Right lobe of liver (tissue), 6 donors: ENCODE data around the gene MYH14. TPM values are rescaled to one million over a fixed set of nuclear protein-coding genes. Genes with fewer than 3 reads are reported as not detected.

ENCODE experiments used
- ATAC-seq, 4 donors: fragments of 200-7000 bp; cut with Tn5 transposase; one replicate each; pipeline ENCODE4 v1.9.1; 2020; ENCODE audit warnings: mild to moderate bottlenecking in 4 of 4, moderate library complexity in 4 of 4
- DNase-seq, 3 donors: peaks; one replicate each; pipeline ENCODE4 v3.0.0-alpha.2; 2020
- H3K27ac ChIP-seq, 3 donors: fragments of 200-600 bp; one replicate each; pipeline ENCODE4 v1.8.0; 2022
- H3K27me3 ChIP-seq, 2 donors: fragments of 200-600 bp; one replicate each; pipeline ENCODE4 v1.8.0; 2022
- H3K36me3 ChIP-seq, 4 donors: fragments of 200-600 bp; sonication (generic) in 1 of 4; one replicate each; pipeline versions ENCODE4 v1.5.1 to v1.8.0; 2017 to 2022; ENCODE audit warnings: control low read depth in 1 of 4
- H3K4me1 ChIP-seq, 4 donors: fragments of 200-600 bp; sonication (generic) in 1 of 4; one replicate each; pipeline versions ENCODE4 v1.5.1 to v1.8.0; 2017 to 2022; ENCODE audit warnings: control low read depth in 1 of 4
- H3K4me3 ChIP-seq, 3 donors: fragments of 200-600 bp; one replicate each; pipeline ENCODE4 v1.8.0; 2022
- H3K9me3 ChIP-seq, 4 donors: fragments of 200-600 bp; sonication (generic) in 1 of 4; one replicate each; pipeline versions ENCODE4 v1.5.1 to v1.8.0; 2017 to 2022; ENCODE audit warnings: control low read depth in 1 of 4
- CTCF ChIP-seq, 4 donors: fragments of 200-600 bp in 3 of 4; fragments of 450-650 bp in 1 of 4; IDR thresholded peaks; one replicate each; pipeline versions ENCODE4 v1.5.1 to v1.8.0; 2016 to 2022; ENCODE audit warnings: antibody characterized with exemption in 4 of 4, mild to moderate bottlenecking in 2 of 4
- POLR2A ChIP-seq: fragments of 450-650 bp; IDR thresholded peaks from one replicate; pipeline ENCODE4 v1.6.1; 2017; ENCODE audit warnings: antibody characterized with exemption, mild to moderate bottlenecking
- WGBS: methylation state at CpG from one replicate; pipeline ENCODE4 v1.1.6; 2018; ENCODE audit warnings: low coverage, low lambda C conversion rate; ENCODE audit not compliant: insufficient coverage; ENCODE audit errors: missing lambda C conversion rate; 5-methylcytosine and 5-hydroxymethylcytosine counted together
- intact Hi-C, 2 donors: fragments of 100-400 bp; cut with DNase I; formaldehyde crosslinking; loops; one replicate each; pipeline versions ENCODE4 v1.11.2 to v1.14.1; 2022
- total RNA-seq, 6 experiments: library from RNA; depleted of rRNA in 2 of 6; stranded (reverse); fragments of >200 nt in 2 of 6; fragmentation: NEBNext Ultra II Directional in 3 of 6; extraction: Animal tissue kit (Norgen Biotek cat#: 25700) in 3 of 6; gene quantifications; one replicate each; pipeline versions ENCODE4 v1.1.0 to v1.2.4, GENCODE V29; 2016 to 2023
- donor health status: DM: no; HTN: yes; CAD: no.
- donor health status: DM: no; HTN: no; CAD: no.
- donor health status: DM: no; HTN: no; CAD: no.
- donor health status: DM: no; HTN: yes; CAD: no.
- donor health status: DM: no; HTN: yes; CAD: no.

Gene MYH14
- total RNA-seq, 6 experiments from 2014 or later = 49.1 to 89.0 (median 65.8) TPM

GRCh38 chr19:50238043-50238442, 34.6 kb downstream of the MYH14 start:
- H3K27me3 ChIP-seq = no peaks in the 10 kb centered on the region
- no peak overlapping the region for H3K4me3 ChIP-seq
- H3K9me3 ChIP-seq = no peaks in the 10 kb centered on the region
- no peak overlapping the region for H3K27ac ChIP-seq
- TF ChIP-seq POLR2A (no peak), CTCF (IDR thresholded peaks at IDR 0.05) (no peak)
- intact Hi-C loops = no loop called here
- no peak for DNase-seq
- 87% methylated on average over 3 of the region's 4 CpGs for whole genome bisulfite sequencing
- H3K36me3 ChIP-seq = no peaks in the 10 kb centered on the region
- ATAC-seq = no peak
- peaks cover 0 to 22% (median 9%) of the 10 kb centered on the region in 4 donors for H3K4me1 ChIP-seq

GRCh38 chr19:50239921-50240590, 36.6 kb downstream of the MYH14 start:
- TF ChIP-seq CTCF (IDR thresholded peaks at IDR 0.05) (no peak), POLR2A (no peak)
- 74% methylated on average over 4 of the region's 11 CpGs for WGBS
- H3K36me3 ChIP-seq = no peaks in the 10 kb centered on the region
- DNase-seq = no peak
- no peaks in the 10 kb centered on the region for H3K9me3 ChIP-seq
- no peaks in the 10 kb centered on the region for H3K27me3 ChIP-seq
- peaks cover 0 to 11% (median 2%) of the 10 kb centered on the region in 4 donors for H3K4me1 ChIP-seq
- ATAC-seq = no peak
- intact Hi-C loops = no loop called here
- no peak overlapping the region for H3K4me3 ChIP-seq
- H3K27ac ChIP-seq = no peak overlapping the region

GRCh38 chr19:50242581-50242980, 39.2 kb downstream of the MYH14 start:
- H3K27me3 ChIP-seq = no peaks in the 10 kb centered on the region
- H3K4me3 ChIP-seq = no peak overlapping the region
- H3K4me1 ChIP-seq = peaks cover 0 to 8% (median 0%) of the 10 kb centered on the region in 4 donors
- no peaks in the 10 kb centered on the region for H3K36me3 ChIP-seq
- DNase-seq (no peak), ATAC-seq (no peak)
- WGBS = 100% methylated on average over 5 of the region's 6 CpGs
- intact Hi-C loops = no loop called here
- TF ChIP-seq CTCF (IDR thresholded peaks at IDR 0.05) = no peak
- no peak for TF ChIP-seq POLR2A
- no peaks in the 10 kb centered on the region for H3K9me3 ChIP-seq
- no peak overlapping the region for H3K27ac ChIP-seq

- no peak for ATAC-seq
- no peak overlapping the region for H3K4me3 ChIP-seq
- 66% methylated on average over 9 of the region's 9 CpGs for WGBS
- H3K27ac ChIP-seq = no peak overlapping the region
- intact Hi-C loops = no loop called here
- no peaks in the 10 kb centered on the region for H3K36me3 ChIP-seq
- no peaks in the 10 kb centered on the region for H3K9me3 ChIP-seq
- TF ChIP-seq POLR2A = no peak
- TF ChIP-seq CTCF (IDR thresholded peaks at IDR 0.05) = no peak
- H3K4me1 ChIP-seq = peaks cover 0 to 8% (median 0%) of the 10 kb centered on the region in 4 donors
- DNase-seq = no peak
- H3K27me3 ChIP-seq = no peaks in the 10 kb centered on the region
Observed at GRCh38 chr19:50244695-50245094, 41.3 kb downstream of the MYH14 start.
